ENCODE results near the gene INPP4A. TPM values are rescaled to one million over a fixed set of nuclear protein-coding genes. Genes with fewer than 3 reads are reported as not detected.

Gene INPP4A
- total RNA-seq, 1 donor from 2014 or later = 32.4 TPM

DNA sequence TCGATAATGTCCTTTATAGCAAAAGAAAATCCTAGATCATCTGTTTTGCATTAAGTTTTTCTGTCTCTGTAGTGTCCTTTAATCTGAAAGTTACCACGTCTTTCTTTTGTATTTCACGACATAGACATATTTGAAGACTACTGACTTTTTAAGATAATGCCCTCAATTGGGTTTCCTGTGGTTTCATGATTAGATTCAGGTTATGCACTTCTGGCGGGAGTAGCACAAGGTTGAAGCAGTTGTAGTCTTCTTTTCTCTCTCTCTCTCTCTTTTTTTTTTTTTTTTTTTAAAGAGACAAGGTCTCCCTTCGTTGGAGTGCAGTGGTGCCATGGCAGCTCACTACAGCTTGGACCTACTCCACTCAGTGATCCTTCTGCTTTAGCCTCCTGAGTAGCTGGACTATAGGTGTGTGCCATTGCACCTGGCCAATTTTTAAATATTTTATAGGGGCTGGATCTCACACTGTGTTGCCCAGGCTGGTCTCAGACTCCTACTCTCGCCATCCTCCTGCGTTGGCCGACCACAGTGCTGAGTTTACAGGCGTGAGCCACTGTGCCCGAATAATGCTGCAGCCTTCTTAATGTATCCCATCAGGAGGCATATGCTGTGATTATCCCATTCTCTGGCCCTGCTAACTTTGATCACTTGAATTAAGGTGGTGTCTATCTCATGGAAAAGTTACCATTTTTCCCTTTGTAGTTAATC lies 3.9 kb downstream of the INPP4A start:
- H3K36me3 Mint-ChIP-seq (ENCODE audit: low read depth) = no peaks in the 10 kb centered on the region
- peak overlapping the region; percentile 0 for H3K4me3 Mint-ChIP-seq
- peaks cover 24% of the 10 kb centered on the region for H3K4me1 Mint-ChIP-seq
- H3K27me3 Mint-ChIP-seq (ENCODE audit: low read depth) = no peaks in the 10 kb centered on the region
- H3K9me3 Mint-ChIP-seq = no peaks in the 10 kb centered on the region
- TF ChIP-seq, protein P1, sequence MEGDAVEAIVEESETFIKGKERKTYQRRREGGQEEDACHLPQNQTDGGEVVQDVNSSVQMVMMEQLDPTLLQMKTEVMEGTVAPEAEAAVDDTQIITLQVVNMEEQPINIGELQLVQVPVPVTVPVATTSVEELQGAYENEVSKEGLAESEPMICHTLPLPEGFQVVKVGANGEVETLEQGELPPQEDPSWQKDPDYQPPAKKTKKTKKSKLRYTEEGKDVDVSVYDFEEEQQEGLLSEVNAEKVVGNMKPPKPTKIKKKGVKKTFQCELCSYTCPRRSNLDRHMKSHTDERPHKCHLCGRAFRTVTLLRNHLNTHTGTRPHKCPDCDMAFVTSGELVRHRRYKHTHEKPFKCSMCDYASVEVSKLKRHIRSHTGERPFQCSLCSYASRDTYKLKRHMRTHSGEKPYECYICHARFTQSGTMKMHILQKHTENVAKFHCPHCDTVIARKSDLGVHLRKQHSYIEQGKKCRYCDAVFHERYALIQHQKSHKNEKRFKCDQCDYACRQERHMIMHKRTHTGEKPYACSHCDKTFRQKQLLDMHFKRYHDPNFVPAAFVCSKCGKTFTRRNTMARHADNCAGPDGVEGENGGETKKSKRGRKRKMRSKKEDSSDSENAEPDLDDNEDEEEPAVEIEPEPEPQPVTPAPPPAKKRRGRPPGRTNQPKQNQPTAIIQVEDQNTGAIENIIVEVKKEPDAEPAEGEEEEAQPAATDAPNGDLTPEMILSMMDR (conservative IDR thresholded peaks at IDR 0.05) = no peak
- DNase-seq (ENCODE audit: low read depth, low spot score) = no peak
- H3K27ac Mint-ChIP-seq (ENCODE audit: unreplicated experiment) = no peak overlapping the region

DNA sequence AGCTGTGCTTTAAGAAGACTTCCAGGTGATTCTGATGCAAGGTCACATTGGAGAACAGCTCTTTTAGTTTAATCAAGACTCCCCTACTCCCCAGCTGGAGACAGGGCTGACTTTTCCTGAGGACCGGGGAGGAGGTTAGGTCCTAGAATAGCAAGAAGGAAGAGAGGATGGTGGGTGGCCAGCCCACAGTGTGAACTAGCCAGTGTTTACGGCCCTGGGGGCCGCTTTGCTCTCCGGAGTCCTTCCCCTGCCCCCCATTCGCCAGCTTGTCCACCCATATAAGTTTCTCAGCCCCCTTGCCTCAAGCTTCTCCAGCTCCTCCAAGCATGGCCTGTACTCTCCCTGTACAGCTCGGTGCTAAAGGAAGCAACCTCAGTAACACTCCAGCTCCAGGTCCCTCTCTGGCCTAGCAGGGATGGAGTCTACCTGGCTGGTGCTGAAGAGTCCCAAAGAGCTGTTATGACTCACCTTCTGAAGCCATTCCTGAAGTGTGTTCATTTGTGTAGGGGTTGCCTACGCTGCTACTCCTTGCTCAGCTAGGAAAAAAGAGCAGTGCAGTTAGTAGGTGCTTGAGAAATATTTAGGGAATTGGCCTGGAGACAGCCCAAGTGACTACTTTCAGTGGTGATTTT lies 7.9 kb downstream of the INPP4A start:
- no peak overlapping the region for H3K27ac Mint-ChIP-seq (ENCODE audit: unreplicated experiment)
- H3K4me3 Mint-ChIP-seq = no peak overlapping the region
- TF ChIP-seq, protein P1 (conservative IDR thresholded peaks at IDR 0.05) = no peak
- peaks cover 16% of the 10 kb centered on the region for H3K4me1 Mint-ChIP-seq
- H3K9me3 Mint-ChIP-seq = no peaks in the 10 kb centered on the region
- no peaks in the 10 kb centered on the region for H3K36me3 Mint-ChIP-seq (ENCODE audit: low read depth)
- H3K27me3 Mint-ChIP-seq (ENCODE audit: low read depth) = no peaks in the 10 kb centered on the region
- DNase-seq (ENCODE audit: low read depth, low spot score) = no peak

DNA sequence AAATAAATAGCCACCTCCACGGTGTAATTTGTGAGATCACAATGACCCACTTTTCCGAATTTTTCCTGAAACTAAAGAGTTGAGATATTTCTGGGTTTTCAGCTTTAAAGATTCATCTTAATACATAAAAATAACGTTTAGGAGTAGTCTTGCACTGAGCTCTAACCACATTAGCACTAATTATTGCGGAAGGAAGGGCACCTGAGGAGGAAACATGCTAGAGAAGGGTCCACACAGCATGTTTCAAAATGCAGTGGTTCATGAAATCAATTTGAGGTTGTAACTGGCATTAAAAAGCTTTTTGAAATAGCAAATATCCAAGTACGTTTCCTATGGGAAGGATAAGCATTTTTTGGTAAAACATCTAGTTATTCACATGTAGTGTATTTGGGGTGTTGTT lies 8.4 kb downstream of the INPP4A start:
- H3K4me1 Mint-ChIP-seq = peaks cover 16% of the 10 kb centered on the region
- no peaks in the 10 kb centered on the region for H3K9me3 Mint-ChIP-seq
- no peaks in the 10 kb centered on the region for H3K36me3 Mint-ChIP-seq (ENCODE audit: low read depth)
- no peak for DNase-seq (ENCODE audit: low read depth, low spot score)
- H3K4me3 Mint-ChIP-seq = no peak overlapping the region
- no peak overlapping the region for H3K27ac Mint-ChIP-seq (ENCODE audit: unreplicated experiment)
- TF ChIP-seq, protein P1 (conservative IDR thresholded peaks at IDR 0.05) = no peak
- no peaks in the 10 kb centered on the region for H3K27me3 Mint-ChIP-seq (ENCODE audit: low read depth)

DNA sequence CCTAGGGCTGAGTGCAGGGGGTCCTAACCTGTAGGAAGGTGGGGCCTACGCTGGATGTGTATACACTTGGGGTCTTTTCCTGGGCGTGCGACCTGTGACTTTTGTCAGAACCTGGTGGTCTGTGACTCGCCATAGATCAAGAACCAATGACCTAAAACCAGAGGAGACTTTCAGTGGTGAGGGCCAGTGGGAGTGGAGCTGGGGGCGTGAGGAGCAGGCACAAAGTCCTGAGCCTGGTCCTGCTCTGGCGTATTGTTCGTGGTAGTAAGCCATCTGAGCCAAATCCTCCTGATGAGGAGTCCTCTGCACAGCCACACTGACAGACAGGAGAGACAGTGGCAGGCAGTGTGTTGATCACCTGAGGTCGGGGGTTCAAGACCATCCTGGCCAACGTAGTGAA lies 8.9 kb downstream of the INPP4A start:
- Mint-ChIP-seq H3K27ac (ENCODE audit: unreplicated experiment) (no peak overlapping the region), H3K4me1 (peaks cover 17% of the 10 kb centered on the region), H3K9me3 (no peaks in the 10 kb centered on the region), H3K27me3 (ENCODE audit: low read depth) (no peaks in the 10 kb centered on the region), H3K4me3 (no peak overlapping the region), H3K36me3 (ENCODE audit: low read depth) (no peaks in the 10 kb centered on the region)
- TF ChIP-seq, protein P1 (conservative IDR thresholded peaks at IDR 0.05) = no peak
- DNase-seq (ENCODE audit: low read depth, low spot score) = no peak

DNA sequence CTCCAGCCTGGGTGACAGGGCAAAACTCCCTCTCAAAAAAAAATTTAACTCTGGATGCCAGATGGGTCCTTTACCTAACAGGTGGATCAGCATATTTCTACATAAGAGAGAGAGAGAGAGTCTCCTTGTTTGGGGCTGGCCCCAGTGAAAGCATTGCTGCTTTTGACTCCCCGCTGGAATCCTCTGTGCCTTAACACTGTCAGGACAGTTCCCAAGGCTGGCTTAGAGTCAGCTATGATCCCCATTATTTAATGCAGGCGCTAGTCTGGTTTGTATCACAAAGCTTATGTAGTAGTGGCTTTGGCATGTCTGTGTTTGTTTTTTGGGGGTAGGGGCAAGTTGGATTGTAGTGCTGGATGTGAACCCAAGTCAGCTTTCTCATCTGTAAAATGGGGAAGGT lies 9.4 kb downstream of the INPP4A start:
- H3K36me3 Mint-ChIP-seq (ENCODE audit: low read depth) = no peaks in the 10 kb centered on the region
- H3K27ac Mint-ChIP-seq (ENCODE audit: unreplicated experiment) = no peak overlapping the region
- no peaks in the 10 kb centered on the region for H3K27me3 Mint-ChIP-seq (ENCODE audit: low read depth)
- DNase-seq (ENCODE audit: low read depth, low spot score) = no peak
- H3K4me3 Mint-ChIP-seq = no peak overlapping the region
- TF ChIP-seq, protein P1 (conservative IDR thresholded peaks at IDR 0.05) = no peak
- peaks cover 20% of the 10 kb centered on the region for H3K4me1 Mint-ChIP-seq
- no peaks in the 10 kb centered on the region for H3K9me3 Mint-ChIP-seq

Measured in neural crest cell (in vitro differentiated cells).